NCI-H2029 (cell line): ENCODE measurements around the gene CD244.
"Not testable (repeated sequence)": the region's sequence is repeated elsewhere in the genome, so short reads cannot be mapped to it uniquely, and the experiment has no call there.

Source experiments
- DNase-seq: peaks from one replicate; lab custom pipeline; 2025; lab: John Stamatoyannopoulos, UW

CD244 gene

DNA sequence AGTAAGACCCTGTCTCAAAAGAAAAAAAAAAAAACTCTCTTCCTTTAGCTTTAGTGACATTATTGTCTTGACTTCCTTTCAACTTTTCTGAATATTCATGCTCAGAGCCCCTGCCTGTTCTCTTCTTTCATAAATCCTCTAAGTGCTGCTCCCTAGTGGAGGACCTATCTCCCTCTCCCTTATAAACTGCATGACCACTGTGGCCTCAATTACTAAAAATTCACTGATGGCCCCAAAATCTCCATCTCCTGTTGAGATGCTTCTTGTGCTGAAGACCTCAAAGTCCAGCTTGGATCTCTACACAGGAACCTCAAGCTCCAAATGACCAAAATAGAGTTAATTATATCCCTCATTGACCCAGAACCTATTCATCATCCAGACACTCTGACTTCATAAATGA lies 14.5 kb upstream of the CD244 start:
- DNase-seq, result no peak

DNA sequence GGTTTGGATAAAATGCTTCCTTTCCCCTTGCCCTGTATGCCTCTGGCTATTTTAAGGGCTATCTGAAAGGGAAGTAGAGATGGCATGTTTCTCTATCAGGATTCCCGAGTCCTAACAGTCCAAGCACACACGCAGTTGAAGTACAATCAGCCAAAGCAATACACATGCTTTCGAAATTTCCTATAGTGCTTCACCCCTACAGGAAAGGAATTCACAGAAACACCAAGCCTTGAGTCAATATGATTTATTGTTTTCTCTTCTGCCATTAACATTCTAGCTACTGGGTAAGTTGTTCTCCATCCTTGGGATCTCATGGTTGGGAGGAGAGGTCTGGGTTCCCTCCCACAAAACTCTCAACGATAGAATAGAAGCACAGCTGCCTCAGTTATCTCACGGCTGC lies 13.6 kb upstream of the CD244 start:
- no peak for DNase-seq

DNA sequence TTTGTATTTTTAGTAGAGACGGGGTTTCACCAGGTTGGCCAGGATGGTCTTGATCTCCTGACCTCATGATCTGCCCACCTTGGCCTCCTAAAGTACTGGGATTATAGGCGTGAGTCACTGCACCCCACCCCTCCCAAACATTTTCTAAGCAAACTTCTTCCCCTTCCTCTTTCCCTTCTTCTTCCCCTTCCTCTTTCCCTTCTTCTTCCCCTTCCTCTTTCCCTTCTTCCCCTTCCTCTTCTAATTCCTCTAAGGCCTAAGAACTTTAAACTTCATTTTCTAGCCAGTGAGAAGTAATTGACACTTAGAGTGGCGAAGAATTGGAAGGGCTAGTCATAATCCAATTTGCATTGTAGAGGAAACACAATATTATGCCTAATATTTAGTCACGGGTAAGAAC lies 12.9 kb upstream of the CD244 start:
- DNase-seq, result not testable (repeated sequence)

DNA sequence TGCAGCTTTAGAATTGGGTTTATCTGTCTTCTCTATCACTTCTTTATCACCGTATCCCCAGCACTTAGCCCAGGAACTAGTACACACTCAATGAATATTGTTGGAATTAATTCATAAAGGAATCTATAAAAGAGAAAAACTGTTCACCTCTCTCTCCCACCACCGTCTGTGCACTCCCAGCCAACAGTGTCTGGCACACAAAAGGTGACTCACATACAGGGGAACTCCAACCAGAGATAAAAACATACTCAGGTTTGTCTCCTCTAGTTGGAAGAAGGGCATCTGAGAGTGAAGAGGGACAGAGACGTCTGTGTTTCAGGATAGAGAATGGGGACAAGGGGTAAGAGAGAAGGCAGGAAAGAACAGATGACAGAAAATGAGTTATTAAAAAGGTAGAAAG lies 12.2 kb upstream of the CD244 start:
- no peak for DNase-seq

DNA sequence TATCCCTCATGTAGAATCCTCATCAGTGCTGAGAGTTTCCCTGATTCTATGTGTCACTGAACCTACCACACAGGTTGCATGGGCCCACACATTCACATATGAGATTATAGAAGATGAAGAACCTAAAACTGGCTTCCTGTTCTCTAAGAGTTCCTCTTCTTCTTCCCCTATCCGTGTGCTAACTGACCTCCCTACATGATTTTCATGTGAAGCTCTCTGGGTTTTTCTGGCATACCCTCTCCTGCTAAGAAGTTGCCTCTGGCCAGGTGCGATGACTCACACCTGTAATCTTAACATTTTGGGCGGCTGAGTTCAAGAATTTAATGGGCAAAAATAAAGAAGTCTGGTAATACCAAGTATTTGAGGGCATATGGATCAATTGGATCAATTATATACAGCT lies 5.5 kb upstream of the CD244 start:
- no peak for DNase-seq

DNA sequence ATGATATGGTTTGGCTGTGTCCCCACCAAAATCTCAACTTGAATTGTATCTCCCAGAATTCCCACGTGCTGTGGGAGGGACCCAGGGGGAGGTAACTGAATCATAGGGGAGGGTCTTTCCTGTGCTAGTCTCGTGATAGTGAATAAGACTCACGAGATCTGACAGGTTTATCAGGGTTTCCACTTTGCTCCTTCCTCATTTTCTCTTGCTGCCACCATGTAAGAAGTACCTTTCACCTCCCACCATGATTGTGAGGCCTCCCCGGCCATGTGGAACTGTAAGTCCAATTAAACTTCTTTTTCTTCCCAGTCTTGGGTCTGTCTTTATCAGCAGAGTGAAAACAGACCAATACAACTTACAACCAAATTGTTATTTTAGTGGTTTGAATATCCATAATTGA lies 5.0 kb upstream of the CD244 start:
- not testable (repeated sequence) for DNase-seq

DNA sequence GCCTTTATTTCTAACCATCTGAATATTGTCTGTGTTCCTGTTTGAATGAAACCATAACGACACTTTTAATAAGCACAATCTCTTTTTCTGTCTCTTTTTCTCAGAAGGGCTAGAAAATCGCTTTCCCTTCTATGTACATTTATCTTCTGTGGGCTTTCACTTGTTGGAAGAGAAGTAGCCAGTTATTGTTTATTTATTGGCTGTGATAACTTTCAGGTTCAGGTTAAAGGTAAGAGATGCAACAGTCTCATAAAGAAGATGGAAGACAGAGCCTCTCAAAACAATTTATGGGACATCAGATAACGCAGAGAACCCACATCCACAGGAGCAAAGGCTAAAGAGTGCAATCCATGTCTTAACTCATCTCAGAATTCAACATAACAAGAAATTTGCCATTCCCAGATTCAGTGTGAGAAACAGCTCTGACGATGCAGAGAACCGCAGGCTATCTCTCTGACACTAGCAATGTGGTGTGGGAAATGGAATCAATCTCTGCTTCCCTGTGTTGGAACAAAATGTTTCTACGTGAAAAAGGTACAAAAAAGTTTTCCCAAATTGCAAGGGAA lies 4.1 kb upstream of the CD244 start:
- DNase-seq, result no peak

DNA sequence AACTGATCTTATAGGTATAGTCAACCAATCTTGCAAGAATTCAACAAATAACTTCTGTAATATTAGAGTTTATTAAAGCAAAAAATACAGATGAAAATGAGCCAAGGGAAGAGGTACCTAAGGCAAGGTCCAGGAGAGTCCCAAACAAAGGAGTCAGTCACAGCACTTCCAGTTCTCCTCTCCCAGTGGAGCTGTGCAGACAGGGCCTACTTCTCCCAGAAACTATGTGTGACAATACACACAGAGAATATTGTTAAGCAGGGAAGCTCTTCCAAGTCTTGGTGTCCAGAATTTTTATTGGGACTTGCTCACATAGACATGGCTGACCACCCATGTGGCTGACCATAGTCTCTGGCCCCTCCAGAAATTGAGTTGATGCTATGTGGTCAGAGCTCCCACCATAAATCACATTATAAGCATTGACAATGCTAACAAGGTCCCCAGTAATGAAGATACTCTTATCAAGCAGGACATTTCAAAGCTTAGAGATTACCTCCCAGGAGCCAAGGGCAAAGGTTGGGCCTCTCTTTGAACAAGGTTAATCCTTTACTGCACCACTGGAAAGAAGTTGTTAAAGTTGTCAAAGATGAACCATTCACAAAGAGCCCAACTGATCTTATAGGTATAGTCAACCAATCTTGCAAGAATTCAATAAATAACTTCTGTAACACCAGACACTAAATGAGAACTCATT lies 3.5 kb upstream of the CD244 start:
- DNase-seq, result no peak

DNA sequence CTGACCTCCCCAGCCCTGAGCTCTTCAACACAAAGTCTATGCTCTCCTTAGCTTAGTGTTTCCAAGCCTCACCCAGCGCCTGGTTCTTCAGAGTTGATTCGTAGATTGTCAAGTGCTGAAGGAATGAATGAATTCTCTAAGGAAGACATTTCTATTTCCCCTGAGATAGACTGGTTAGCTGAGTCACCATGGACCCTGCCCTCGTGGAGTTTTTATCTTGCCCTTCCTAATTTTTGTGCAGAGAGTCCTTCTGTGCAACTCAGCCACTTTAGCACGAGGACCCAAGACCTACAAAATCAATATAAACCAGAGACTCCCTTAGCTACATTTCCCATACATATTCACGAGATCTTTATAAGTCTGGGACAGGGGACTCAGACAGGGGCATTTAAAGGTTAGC lies 2.6 kb upstream of the CD244 start:
- no peak for DNase-seq

DNA sequence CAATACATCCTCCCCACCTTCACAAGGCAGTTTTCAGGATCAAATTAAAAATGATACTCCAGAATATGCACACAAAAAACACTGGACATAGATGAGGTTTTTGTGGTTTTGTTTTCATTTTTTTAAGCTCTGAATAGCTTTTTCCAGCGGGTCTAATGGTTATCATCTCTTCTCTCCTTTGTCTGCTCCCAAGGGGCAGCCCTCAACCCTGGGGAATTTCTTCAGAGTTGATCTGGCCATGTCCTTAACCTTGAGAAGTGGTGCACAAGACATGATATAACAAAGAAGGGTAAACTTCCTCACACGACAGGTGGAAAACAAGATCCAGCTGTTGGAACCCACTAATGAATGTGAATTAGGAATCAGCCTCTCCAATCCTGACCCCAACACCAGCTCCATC lies 1.5 kb upstream of the CD244 start:
- DNase-seq, result no peak

DNA sequence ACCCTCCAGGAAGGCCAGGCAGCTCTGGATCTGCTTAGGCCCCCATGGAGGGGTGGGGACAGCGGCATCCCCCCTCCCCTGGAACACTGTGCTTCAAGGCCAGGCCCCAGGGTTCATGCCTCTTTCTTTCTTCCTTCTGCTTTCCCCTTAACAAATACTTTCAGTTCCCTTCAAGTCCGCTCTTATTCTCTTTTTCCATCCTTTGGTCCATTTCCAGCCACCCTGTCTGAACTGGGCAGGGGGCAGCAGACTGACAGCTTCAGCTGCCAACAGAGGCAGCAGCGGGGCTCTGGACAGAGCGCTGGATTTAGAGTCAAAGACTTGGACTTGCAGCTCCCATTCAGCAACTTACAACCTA lies 1.1 kb upstream of the CD244 start:
- no peak for DNase-seq

DNA sequence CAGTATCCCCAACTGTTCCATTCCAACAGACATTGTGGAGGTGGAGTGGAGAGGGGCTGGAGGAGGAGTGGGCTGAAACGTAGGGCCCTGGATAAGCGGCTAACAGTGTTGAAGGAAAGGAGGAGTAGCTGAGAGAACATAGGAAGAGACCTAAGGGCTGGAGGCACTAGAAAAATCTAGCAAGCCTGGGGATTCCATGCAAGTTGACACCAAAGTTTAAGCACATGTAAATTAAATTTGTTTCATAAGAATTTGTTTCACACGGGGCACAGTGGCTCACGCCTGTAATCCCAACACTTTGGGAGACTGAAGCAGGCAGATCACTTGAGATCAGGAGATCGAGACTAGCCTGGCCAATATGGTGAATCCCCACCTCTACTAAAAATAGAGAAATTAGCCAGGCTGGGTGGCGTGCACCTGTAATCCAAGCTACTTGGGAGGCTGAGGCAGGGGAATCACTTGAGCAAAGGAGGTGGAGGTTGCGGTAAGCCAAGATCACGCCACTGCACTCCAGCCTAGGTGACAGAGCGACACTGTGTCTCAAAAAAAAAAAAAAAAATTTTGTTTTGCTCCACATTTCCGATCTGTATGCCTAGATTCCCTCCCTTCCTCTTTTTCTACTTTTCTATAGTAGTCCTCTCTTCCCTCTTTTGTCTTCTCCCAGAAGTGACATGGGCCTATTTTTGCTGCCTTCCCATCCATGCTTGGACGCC lies 530 bp upstream of the CD244 start:
- no peak for DNase-seq

DNA sequence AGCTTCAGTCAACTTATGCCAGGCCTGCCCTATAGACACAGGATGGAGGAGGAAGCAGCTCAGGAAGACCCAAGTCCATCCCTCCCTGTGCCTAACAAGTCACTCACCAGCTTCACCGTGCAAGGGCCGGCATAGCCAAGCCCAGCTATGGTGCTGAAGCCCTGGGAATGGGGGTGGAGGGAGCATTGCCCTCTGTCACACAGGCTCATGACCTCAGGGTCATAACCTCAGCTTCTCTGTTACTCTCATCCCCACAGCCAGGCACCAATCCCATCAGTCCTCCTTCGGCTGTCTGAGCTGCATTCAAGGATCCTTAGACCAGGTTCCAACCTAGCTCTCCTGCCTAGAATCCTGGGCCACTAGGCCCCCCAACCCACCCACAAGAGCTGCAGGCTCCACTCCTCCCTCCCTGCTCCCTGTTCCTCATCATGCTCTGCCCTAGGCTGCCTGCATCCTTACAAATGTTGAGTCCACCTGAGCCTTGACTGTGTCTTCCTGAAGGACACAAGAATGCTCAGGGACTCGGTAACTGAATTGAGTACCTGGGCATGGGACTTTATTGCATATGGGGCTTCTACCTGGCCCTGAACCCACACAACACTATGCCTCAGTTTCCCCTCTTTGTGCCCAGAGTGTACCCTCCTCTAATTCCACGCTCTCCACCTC lies 1.7 kb downstream of the CD244 start:
- DNase-seq, result no peak

DNA sequence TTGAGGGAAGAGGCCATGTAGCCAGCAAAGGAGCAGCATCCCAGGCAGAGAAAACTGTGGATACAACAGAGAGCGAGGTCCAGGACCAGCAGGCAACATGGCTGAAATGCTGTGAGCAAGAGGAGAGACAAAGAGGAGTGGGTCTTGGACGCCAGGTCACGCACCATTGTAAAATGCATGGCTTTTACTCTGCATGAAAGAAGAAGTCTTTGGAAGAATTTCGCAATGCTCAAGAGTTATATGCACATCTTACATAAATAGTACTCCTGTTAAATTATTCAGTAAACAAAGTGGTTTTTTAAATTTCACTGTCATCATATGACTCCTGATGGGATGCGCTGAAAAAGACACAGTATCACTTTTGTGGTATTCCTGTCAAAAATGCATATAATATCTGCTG lies 3.5 kb downstream of the CD244 start:
- no peak for DNase-seq

DNA sequence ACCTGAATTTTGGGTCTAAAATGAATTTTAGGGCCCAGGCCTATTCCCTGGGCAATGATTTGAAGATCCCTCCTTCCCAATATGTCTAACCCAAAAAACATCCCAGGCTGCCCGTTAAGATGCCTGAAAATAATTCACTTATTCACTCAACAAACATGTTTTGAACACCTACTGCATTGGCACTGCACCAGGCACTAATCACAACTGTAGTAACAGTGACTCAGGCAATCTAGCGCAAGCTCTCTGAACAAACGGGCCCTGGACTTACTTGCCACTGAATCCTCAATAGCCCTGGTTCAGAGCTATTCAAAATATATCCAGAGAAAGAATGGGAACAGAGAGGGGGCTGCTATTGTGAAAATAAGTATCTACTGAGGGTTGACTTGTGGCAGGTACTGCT lies 4.2 kb downstream of the CD244 start:
- DNase-seq, result no peak

DNA sequence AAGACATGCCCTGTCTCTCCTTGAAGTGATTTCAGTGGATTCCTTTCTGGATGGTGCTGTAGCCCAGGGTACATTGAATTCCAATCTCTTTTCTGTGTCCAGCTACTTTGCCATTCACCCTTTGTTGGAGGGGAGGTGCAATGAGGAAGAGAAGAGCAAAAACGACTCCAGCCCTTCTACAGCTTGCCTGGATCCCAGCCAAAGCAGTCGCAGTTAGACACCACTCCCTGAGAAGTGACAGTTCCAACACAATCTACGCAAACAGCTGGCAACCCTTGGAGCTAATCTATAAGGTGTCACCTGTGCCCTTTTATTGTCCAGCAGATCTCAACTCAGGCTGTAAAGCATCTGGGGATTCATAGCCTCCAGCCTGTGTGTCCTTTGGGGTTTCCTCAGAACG lies 4.6 kb downstream of the CD244 start:
- DNase-seq, result peak; percentile 76

DNA sequence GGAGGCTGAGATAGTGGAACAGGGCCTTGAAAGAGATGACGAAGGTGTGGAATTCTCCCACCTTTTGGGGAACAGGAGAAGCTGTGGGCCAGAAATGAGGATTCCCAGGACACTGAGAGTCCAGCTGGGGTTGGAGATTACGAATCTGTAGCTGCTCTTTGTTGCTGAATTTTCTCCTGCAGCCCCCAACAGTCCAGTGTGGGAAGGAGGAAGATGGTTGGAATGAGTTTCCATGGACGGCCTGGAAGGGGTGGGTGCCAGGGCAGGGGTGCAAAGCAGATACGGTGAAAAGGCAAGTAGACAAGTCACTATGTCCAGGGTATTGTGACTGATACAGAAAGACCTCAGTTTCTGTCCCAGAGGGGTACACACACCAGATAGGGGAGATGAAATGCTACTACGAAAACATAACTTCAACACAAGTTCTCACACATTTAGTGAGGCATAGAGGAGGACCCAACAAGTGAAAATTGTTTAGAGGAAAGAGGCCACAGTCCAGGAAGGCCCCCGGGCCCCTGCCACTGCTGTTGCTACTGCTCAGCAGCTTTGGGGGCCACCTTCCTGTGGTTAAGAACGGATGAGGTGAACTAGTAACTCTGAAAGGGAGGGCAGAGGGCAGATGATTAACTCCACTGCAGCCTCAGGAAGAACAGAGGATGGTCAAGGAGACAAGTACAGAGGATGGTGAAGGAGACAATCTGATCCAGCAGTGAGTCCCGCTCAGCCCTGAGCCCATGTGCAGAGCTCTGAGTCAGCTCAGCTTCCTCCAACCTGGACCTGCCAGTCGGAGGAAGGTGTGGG lies 7.3 kb downstream of the CD244 start:
- no peak for DNase-seq

DNA sequence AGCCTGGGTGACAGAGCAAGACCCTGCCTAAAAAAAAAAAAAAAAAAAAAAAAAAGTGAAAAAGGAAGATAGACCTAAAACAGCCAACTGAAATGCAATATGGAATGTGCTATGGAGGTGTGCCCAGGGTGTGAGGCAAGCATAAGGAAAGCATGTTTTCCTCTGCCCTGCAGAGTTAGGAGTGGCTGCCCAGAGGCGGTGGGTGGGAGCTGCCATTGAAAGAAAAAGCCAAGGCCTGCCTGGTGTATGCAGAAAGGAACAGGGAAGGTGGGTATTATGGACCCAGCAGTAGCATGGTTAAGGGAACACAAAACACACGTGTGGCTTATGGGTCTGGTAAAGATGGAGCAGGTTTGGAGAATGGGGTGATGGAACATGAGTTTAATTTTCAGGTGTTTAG lies 8.9 kb downstream of the CD244 start:
- no peak for DNase-seq

DNA sequence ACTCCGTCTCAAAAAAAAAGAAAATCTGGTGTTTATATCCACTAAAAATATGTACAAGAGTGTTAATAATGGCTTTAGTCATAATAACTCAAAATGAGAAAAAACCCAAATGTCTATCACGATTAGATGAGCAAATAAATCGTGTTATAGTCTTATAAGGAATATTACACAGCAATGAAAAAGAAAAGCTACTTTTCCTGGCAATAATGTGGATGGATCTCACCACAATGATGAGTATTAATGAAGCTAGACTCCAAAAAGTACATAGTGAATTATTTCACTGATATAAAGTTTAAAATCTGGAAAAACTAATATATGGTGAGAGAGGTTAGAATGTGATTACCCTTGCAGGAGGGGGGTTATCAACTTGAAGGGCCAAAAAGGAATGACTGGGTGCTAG lies 9.7 kb downstream of the CD244 start:
- DNase-seq, result no peak

DNA sequence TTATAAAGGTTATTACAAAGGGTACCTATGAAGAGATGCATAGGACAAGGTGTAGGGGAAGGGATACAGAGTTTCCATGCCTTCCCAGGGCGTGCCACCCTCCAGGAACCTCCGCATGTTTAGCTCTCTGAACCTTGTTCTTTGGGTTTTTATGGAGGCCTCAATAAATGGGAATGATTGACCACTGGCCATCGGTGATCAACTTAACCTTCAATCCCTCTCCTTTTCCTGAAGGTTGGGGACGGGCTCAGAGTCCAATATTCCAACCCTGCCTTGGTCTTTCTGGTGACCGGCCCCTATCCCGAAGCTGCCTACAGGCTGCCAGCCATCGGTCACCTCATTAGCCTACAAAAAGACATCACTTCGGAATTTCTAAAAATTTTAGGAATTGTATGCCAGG lies 11.7 kb downstream of the CD244 start:
- DNase-seq, result no peak

DNA sequence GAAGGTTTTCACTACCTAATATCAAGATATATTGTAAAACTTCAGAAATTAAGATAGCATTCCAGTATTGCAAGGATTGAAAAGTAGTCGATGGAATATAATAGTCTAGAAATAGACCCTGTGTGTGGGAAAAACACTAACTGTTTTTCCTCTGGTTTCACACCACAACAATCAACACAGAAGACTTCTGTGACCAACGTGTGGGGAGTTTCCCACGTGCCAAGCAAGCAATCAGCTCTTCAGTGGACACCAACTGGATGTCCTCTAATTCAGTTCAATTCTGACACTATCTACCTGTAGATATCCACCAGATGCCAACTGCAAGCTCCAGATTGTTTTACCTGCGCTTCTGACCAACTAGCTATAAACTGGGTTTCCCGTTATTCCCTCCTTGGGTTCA lies 12.1 kb downstream of the CD244 start:
- DNase-seq, result no peak

DNA sequence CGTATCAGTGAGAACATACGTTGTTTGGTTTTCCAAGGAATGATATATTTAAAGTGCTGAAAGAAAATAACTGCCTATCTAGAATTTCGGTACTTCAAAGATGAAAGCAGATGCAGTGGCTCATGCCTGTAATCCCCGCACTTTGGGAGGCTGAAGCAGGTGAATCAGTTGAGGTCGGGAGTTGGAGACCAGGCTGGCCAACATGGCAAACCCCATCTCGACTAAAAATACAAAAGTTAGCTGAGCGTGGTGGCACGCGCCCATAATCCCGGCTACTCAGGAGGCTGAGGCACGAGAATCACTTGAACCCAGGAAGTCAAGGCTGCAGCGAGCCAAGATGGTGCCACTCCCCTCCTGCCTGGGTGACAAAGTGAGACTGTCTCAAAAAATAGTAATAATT lies 16.4 kb downstream of the CD244 start:
- no peak for DNase-seq
